GM06990 (cell line): Measurements from ENCODE around the gene TRANK1.
A peak's percentile ranks its signal among the peaks of the same experiment; 100 is the strongest.
"Not testable (repeated sequence)": the region's sequence is repeated elsewhere in the genome, so short reads cannot be mapped to it uniquely, and the experiment has no call there.

Experiments
- DNase-seq: peaks from one replicate; pipeline ENCODE4 v3.0.0-alpha.2; 2011; ENCODE audit not compliant: insufficient read length; ENCODE audit errors: extremely low read depth
- H3K27me3 ChIP-seq: replicated peaks from 2 replicates; pipeline ENCODE4 v1.6.0; 2011; ENCODE audit warnings: low read length; ENCODE audit not compliant: control insufficient read depth, insufficient read depth
- H3K36me3 ChIP-seq: 2 replicates; pipeline ENCODE4 v1.5.1; 2011; ENCODE audit warnings: low read length; ENCODE audit not compliant: control insufficient read depth, insufficient read depth
- H3K4me3 ChIP-seq: replicated peaks from 2 replicates; pipeline ENCODE4 v1.5.1; 2011; ENCODE audit warnings: low read depth, mild to moderate bottlenecking, control low read depth, low read length
- CTCF ChIP-seq: IDR thresholded peaks from 2 replicates; pipeline ENCODE4 v1.5.1; 2011; ENCODE audit warnings: low read length, control low read depth, mild to moderate bottlenecking, inconsistent platforms; ENCODE audit not compliant: insufficient read depth, poor library complexity, severe bottlenecking

Gene TRANK1

GRCh38 chr3:36908647-36909180, 36.1 kb downstream of the TRANK1 start:
- no peak for DNase-seq
- Histone ChIP-seq H3K27me3 (no peaks in the 10 kb centered on the region), H3K36me3 (no peaks in the 10 kb centered on the region; the same call in 1 of the 2 replicates), H3K4me3 (peak overlapping the region; percentile 79)
- TF ChIP-seq CTCF = no peak

GRCh38 chr3:36907911-36908646, 36.8 kb downstream of the TRANK1 start:
- no peak for TF ChIP-seq CTCF
- Histone ChIP-seq H3K36me3 (no peaks in the 10 kb centered on the region; the same call in 1 of the 2 replicates), H3K4me3 (peak overlapping the region; percentile 79), H3K27me3 (no peaks in the 10 kb centered on the region)
- DNase-seq = peak; percentile 39

GRCh38 chr3:36906504-36907149, 38.2 kb downstream of the TRANK1 start:
- Histone ChIP-seq H3K27me3 (no peaks in the 10 kb centered on the region), H3K4me3 (no peak overlapping the region), H3K36me3 (no peaks in the 10 kb centered on the region; the same call in 1 of the 2 replicates)
- TF ChIP-seq CTCF = no peak
- no peak for DNase-seq

- H3K4me3 ChIP-seq = no peak overlapping the region
- no peaks in the 10 kb centered on the region; the same call in 1 of the 2 replicates for H3K36me3 ChIP-seq
- H3K27me3 ChIP-seq = no peaks in the 10 kb centered on the region
- no peak for TF ChIP-seq CTCF
- no peak for DNase-seq
Measured at GRCh38 chr3:36905545-36905944, 39.3 kb downstream of the TRANK1 start.

- H3K36me3 ChIP-seq = peaks cover 2% of the 10 kb centered on the region
- TF ChIP-seq CTCF = peak; percentile 40
- no peak overlapping the region for H3K4me3 ChIP-seq
- DNase-seq = no peak
- H3K27me3 ChIP-seq = no peaks in the 10 kb centered on the region
Measured at GRCh38 chr3:36904641-36905040, 40.2 kb downstream of the TRANK1 start.

- H3K4me3 ChIP-seq, DNase-seq, H3K27me3 ChIP-seq, H3K36me3 ChIP-seq: not testable (repeated sequence)
Measured at GRCh38 chr3:36904065-36904464, 40.8 kb downstream of the TRANK1 start.
